ENCODE data around the gene PRKG1.
"Not testable (repeated sequence)": the region's sequence is repeated elsewhere in the genome, so short reads cannot be mapped to it uniquely, and the experiment has no call there.

The PRKG1 gene

GRCh38 chr10:51342381-51342780, 268.1 kb downstream of the PRKG1 start:
- DNase-seq: no peak

GRCh38 chr10:51343391-51343790, 269.1 kb downstream of the PRKG1 start:
- DNase-seq: no peak

GRCh38 chr10:51344371-51344770, 270.1 kb downstream of the PRKG1 start:
- DNase-seq: no peak

- DNase-seq: no peak
These were observed 274.3 kb downstream of the PRKG1 start for GRCh38 chr10:51348622-51349021.

- no peak for DNase-seq
These were observed 282.9 kb downstream of the PRKG1 start for GRCh38 chr10:51357170-51357569.

GRCh38 chr10:51358227-51358626, 283.9 kb downstream of the PRKG1 start:
- no peak for DNase-seq

- no peak for DNase-seq
These were observed 289.1 kb downstream of the PRKG1 start for GRCh38 chr10:51363415-51363814.

GRCh38 chr10:51364674-51365073, 290.4 kb downstream of the PRKG1 start:
- no peak for DNase-seq

GRCh38 chr10:51366044-51366443, 291.8 kb downstream of the PRKG1 start:
- DNase-seq: no peak

GRCh38 chr10:51367127-51367526, 292.8 kb downstream of the PRKG1 start:
- DNase-seq: no peak

- no peak for DNase-seq
These were observed 293.4 kb downstream of the PRKG1 start for GRCh38 chr10:51367694-51368093.

- no peak for DNase-seq
These were observed 294.7 kb downstream of the PRKG1 start for GRCh38 chr10:51368943-51369342.

- no peak for DNase-seq
These were observed 295.6 kb downstream of the PRKG1 start for GRCh38 chr10:51369903-51370302.

- no peak for DNase-seq
These were observed 297.5 kb downstream of the PRKG1 start for GRCh38 chr10:51371743-51372142.

- DNase-seq: no peak
These were observed 301.5 kb downstream of the PRKG1 start for GRCh38 chr10:51375790-51376189.

GRCh38 chr10:51377070-51377931, 303.0 kb downstream of the PRKG1 start:
- no peak for DNase-seq

GRCh38 chr10:51377932-51378599, 303.8 kb downstream of the PRKG1 start:
- no peak for DNase-seq

GRCh38 chr10:51382181-51382580, 307.9 kb downstream of the PRKG1 start:
- no peak for DNase-seq

GRCh38 chr10:51384971-51385370, 310.7 kb downstream of the PRKG1 start:
- no peak for DNase-seq

- no peak for DNase-seq
These were observed 312.1 kb downstream of the PRKG1 start for GRCh38 chr10:51386248-51386885.

GRCh38 chr10:51389415-51390321, 315.4 kb downstream of the PRKG1 start:
- no peak for DNase-seq

- DNase-seq: not testable (repeated sequence)
These were observed 318.7 kb downstream of the PRKG1 start for GRCh38 chr10:51393006-51393405.

- no peak for DNase-seq
These were observed 319.8 kb downstream of the PRKG1 start for GRCh38 chr10:51394039-51394438.

Data from NCI-H1105 (cell line).